Astrocyte (in vitro differentiated cells and primary cell): ENCODE results near the gene PRIMA1.

Experiments used
- EZH2 ChIP-seq: IDR thresholded peaks from 2 replicates; pipeline ENCODE4 v1.6.1; 2012; ENCODE audit warnings: mild to moderate bottlenecking, low read length, inconsistent platforms; ENCODE audit not compliant: insufficient read depth
- TF ChIP-seq, protein P1 (sequence below): IDR thresholded peaks from 2 replicates; pipeline ENCODE4 v1.5.1; 2011; ENCODE audit warnings: low read depth, mild to moderate bottlenecking, inconsistent platforms, low read length, moderate library complexity; ENCODE audit not compliant: insufficient read depth

DNA sequence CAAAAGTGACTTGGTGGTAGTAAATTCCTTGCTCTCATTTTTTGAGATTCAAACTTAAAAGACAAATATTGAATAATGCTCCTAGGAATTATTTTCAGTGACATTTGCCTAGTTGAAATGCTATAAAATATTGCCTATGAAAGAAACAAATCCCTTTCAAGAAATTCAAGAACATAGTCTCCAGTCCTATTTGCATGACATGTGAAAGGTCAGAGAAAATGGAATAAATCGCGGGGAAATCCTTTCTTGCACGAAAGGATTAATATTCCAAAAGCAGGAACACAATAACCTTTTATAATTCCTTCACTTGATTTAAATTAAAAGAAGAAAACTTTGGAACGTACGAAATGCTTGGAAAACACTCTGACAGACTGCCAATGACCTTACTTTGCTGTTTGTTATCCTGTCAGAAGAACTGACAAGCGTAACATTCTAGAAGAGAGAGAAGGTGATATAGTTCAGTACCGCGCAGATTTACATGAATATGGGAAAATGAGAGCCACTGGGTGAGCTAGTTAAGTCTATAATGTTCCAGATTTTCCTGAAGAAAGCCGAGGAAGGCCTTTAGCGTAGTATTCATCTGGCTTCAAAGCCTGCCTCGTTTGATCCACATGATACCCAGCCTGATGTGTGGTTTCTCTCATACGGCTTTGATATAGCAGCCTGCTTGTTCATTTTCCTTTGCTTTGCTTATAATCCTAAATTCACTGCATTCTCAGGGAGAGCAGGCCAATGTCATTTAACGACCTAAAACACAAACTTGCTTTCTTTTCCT lies 103.0 kb downstream of the PRIMA1 start:
- TF ChIP-seq, protein P1, sequence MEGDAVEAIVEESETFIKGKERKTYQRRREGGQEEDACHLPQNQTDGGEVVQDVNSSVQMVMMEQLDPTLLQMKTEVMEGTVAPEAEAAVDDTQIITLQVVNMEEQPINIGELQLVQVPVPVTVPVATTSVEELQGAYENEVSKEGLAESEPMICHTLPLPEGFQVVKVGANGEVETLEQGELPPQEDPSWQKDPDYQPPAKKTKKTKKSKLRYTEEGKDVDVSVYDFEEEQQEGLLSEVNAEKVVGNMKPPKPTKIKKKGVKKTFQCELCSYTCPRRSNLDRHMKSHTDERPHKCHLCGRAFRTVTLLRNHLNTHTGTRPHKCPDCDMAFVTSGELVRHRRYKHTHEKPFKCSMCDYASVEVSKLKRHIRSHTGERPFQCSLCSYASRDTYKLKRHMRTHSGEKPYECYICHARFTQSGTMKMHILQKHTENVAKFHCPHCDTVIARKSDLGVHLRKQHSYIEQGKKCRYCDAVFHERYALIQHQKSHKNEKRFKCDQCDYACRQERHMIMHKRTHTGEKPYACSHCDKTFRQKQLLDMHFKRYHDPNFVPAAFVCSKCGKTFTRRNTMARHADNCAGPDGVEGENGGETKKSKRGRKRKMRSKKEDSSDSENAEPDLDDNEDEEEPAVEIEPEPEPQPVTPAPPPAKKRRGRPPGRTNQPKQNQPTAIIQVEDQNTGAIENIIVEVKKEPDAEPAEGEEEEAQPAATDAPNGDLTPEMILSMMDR, result no peak
- TF ChIP-seq EZH2, result no peak
